ENCODE results near the gene ECEL1. TPM values are rescaled to one million over a fixed set of nuclear protein-coding genes. Genes with fewer than 3 reads are reported as not detected.

Gene ECEL1
- total RNA-seq, 4 donors from 2014 or later = not detected

DNA sequence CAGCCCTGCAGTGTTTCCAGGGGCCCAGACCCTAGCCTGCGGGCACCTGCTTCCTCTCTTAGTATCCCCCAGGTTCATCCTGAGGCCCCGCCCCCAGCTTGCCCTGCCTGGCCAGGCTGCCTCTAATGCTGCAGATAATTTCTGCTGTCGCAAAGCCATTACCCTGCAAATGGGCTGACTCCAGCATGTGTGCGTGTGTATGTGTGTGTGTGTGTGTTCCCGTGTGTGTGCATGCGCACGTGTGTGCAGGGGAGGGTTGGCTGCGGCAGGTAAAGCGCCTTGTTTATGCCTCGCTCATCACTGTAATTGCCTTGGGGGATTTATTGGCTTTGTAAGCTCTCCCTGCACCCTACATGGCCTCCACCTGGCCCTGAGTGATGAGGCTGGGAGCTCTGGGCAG lies 25.0 kb upstream of the ECEL1 start:
- H3K36me3 ChIP-seq = no peaks in the 10 kb centered on the region
- no peak overlapping the region for H3K4me3 ChIP-seq
- TF ChIP-seq CTCF (IDR thresholded peaks at IDR 0.05) (no peak), POLR2A (IDR thresholded peaks at IDR 0.05) (no peak)
- no peaks in the 10 kb centered on the region for H3K9me3 ChIP-seq
- no peak overlapping the region for H3K27ac ChIP-seq
- H3K27me3 ChIP-seq = no peaks in the 10 kb centered on the region
- H3K4me1 ChIP-seq = no peaks in the 10 kb centered on the region
- no peak for DNase-seq

DNA sequence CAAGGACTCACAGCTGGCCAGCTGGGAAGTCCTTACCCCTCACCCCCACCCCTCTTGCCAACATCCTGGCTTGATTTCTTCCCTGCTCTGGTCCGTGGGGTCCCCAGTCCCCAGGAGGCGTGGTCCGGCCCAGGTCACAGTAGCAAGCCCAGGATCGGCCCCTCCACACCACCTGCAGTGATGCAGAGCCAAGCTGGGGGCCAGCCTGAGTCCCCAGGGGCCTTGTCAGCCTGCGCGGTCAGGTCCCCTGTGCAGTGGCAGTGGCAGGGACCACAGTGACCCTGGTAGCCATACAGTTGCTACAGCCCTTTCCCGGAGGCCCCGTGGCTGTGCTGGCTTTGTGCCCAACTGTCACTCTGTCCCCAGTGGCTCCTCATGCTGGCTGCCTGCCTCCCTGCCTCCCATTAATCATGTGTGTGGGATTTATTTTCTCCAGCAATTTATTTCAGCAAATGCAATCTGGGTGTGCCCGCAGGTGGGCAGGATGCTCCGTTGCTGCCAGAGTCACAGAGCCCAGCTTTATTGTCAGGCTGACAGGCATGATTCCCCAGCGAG lies 23.8 kb upstream of the ECEL1 start:
- H3K27ac ChIP-seq = no peak overlapping the region
- no peaks in the 10 kb centered on the region for H3K27me3 ChIP-seq
- no peak for TF ChIP-seq POLR2A (IDR thresholded peaks at IDR 0.05)
- TF ChIP-seq CTCF (IDR thresholded peaks at IDR 0.05) = no peak
- DNase-seq = no peak
- no peaks in the 10 kb centered on the region for H3K36me3 ChIP-seq
- H3K4me1 ChIP-seq = no peaks in the 10 kb centered on the region
- no peak overlapping the region for H3K4me3 ChIP-seq
- no peaks in the 10 kb centered on the region for H3K9me3 ChIP-seq

- H3K4me1 ChIP-seq = peaks cover 0 to 4% (median 1%) of the 10 kb centered on the region in 4 donors
- H3K9me3 ChIP-seq = no peaks in the 10 kb centered on the region
- no peak overlapping the region for H3K4me3 ChIP-seq
- peaks cover 0 to under 1% of the 10 kb centered on the region in 2 donors for H3K27me3 ChIP-seq
- H3K36me3 ChIP-seq = no peaks in the 10 kb centered on the region
- H3K27ac ChIP-seq = no peak overlapping the region
- no peak for DNase-seq
- TF ChIP-seq CTCF (IDR thresholded peaks at IDR 0.05) (no peak), POLR2A (IDR thresholded peaks at IDR 0.05) (no peak)
Observed at GRCh38 chr2:232508251-232508650, 20.6 kb upstream of the ECEL1 start.

GRCh38 chr2:232506709-232507108 lies 19.1 kb upstream of the ECEL1 start:
- TF ChIP-seq CTCF (IDR thresholded peaks at IDR 0.05) = no peak
- no peak for TF ChIP-seq POLR2A (IDR thresholded peaks at IDR 0.05)
- H3K36me3 ChIP-seq = no peaks in the 10 kb centered on the region
- H3K27me3 ChIP-seq = peaks cover 0 to 5% of the 10 kb centered on the region in 2 donors
- H3K27ac ChIP-seq = no peak overlapping the region
- H3K9me3 ChIP-seq = no peaks in the 10 kb centered on the region
- peaks cover 0 to 14% (median 3%) of the 10 kb centered on the region in 4 donors for H3K4me1 ChIP-seq
- no peak overlapping the region for H3K4me3 ChIP-seq
- DNase-seq = no peak

- H3K27ac ChIP-seq = no peak overlapping the region
- H3K36me3 ChIP-seq = no peaks in the 10 kb centered on the region
- H3K4me3 ChIP-seq = no peak overlapping the region
- TF ChIP-seq POLR2A (IDR thresholded peaks at IDR 0.05) = no peak
- TF ChIP-seq CTCF (IDR thresholded peaks at IDR 0.05) = no peak
- DNase-seq = no peak
- peaks cover 0 to 5% of the 10 kb centered on the region in 2 donors for H3K27me3 ChIP-seq
- no peaks in the 10 kb centered on the region for H3K9me3 ChIP-seq
- H3K4me1 ChIP-seq = peaks cover 0 to 14% (median 3%) of the 10 kb centered on the region in 4 donors
Observed at GRCh38 chr2:232505856-232506255, 18.2 kb upstream of the ECEL1 start.

DNA sequence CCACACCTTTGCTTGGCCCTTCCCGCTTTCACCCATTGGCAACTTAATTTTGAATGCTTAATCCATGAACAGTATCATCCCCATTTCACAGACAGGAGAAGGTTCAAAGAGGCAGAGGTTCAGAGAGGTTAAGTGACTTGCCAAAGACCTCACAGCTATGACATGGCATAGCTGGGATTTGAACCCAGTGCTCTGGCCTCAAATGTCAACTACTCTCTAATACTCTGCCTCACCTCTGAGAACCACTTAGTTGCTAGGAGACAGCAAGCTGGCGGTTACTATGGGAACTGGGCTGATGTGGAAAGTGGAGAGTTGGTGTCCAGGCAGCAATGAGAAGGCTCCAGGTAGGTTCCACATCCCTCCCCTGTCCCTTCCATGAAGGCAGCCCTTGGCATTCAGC lies 16.8 kb upstream of the ECEL1 start:
- TF ChIP-seq POLR2A (IDR thresholded peaks at IDR 0.05) (no peak), CTCF (IDR thresholded peaks at IDR 0.05) (no peak)
- DNase-seq = no peak
- no peaks in the 10 kb centered on the region for H3K9me3 ChIP-seq
- no peaks in the 10 kb centered on the region for H3K36me3 ChIP-seq
- peaks cover 0 to 14% (median 3%) of the 10 kb centered on the region in 4 donors for H3K4me1 ChIP-seq
- H3K27ac ChIP-seq = no peak overlapping the region
- no peak overlapping the region for H3K4me3 ChIP-seq
- H3K27me3 ChIP-seq = peaks cover 0 to 5% of the 10 kb centered on the region in 2 donors

Measured in Peyer's patch (tissue), 4 donors.